Cardiac muscle cell (in vitro differentiated cells and primary cell): Measurements from ENCODE around the gene JAKMIP1. TPM values are rescaled to one million over a fixed set of nuclear protein-coding genes. Genes with fewer than 3 reads are reported as not detected.

Experiments
- DNase-seq, 2 donors: peaks; one replicate each; pipeline versions ENCODE4 v3.0.0 to v3.0.0-alpha.2; 2010 to 2017; ENCODE audit warnings: low read depth in 1 of 2, low spot score in 1 of 2
- H3K27ac ChIP-seq: fragments of 200-600 bp; sonication (generic); 2 replicates; pipeline ENCODE4 v1.5.1; 2016
- H3K27me3 ChIP-seq: fragments of 200-600 bp; sonication (generic); 2 replicates; pipeline ENCODE4 v1.6.0; 2016; ENCODE audit warnings: control low read depth
- H3K36me3 ChIP-seq: fragments of 200-600 bp; sonication (generic); 2 replicates; pipeline ENCODE4 v1.5.1; 2016; ENCODE audit warnings: control low read depth
- H3K4me1 ChIP-seq: fragments of 200-600 bp; sonication (generic); 2 replicates; pipeline ENCODE4 v1.8.1; 2017; ENCODE audit warnings: low read depth, mild to moderate bottlenecking, mixed run types
- H3K4me3 ChIP-seq: fragments of 200-600 bp; sonication (generic); 2 replicates; pipeline ENCODE4 v1.5.1; 2016; ENCODE audit warnings: mild to moderate bottlenecking
- H3K9me3 ChIP-seq: fragments of 200-600 bp; sonication (generic); 2 replicates; pipeline ENCODE4 v1.5.1; 2017; ENCODE audit warnings: low read depth, mild to moderate bottlenecking, control low read depth
- polyA plus RNA-seq: library from polyadenylated mRNA; unstranded; fragments of >200 nt; fragmentation: Nextera tagmentation; extraction: Ambion mirVana; gene quantifications from 2 replicates; pipeline ENCODE4 v1.2.1, GENCODE V29; 2016
- total RNA-seq: library from RNA; depleted of rRNA; stranded (reverse); fragments of >200 nt; gene quantifications from 2 replicates; pipeline ENCODE4 v1.2.3, GENCODE V29; 2016
- TF ChIP-seq, protein P1 (sequence below): IDR thresholded peaks from 2 replicates; pipeline ENCODE4 v1.5.1; 2012; ENCODE audit warnings: low read depth, mild to moderate bottlenecking, low read length

Gene JAKMIP1
- total and polyA plus RNA-seq, 2 experiments from 2014 or later = 0.68 to 1.2 TPM

DNA sequence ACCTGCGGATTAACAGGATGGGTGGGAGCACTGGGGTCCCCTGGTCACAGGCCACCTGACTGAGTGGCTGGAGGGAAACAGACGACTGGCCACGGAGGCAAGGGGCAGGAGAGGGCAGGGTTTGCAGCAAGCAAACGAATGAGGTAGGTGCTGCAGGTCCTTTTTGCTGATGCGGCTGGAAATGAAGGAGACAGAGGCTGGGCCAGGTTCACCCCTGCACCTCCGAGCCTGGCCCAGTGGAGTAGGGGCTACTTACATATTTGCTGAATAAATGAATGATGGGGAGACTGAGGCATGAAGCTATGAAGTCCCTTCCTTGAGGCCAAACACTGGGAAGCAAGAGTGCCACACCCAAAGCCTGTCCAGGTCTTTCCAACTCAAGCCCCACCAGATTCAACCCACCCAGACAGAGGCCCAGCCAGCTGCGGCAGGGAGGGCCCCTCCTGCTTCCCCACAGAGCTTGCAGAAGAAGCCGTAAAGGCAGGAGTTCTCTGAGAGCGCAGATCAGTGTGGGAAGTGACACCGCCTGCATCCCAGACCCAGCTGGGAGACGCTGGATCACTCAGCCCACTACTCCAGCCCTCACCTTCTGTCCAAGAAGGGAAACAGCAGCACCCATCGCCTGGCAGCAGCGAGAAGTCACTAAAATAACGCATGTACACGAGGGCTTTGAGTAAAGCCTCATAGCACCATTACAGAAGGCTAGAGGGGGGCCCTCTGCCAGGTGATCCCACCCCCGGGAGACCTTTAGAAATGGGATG lies 146.0 kb downstream of the JAKMIP1 start:
- H3K4me1 ChIP-seq = no peaks in the 10 kb centered on the region
- TF ChIP-seq, protein P1, sequence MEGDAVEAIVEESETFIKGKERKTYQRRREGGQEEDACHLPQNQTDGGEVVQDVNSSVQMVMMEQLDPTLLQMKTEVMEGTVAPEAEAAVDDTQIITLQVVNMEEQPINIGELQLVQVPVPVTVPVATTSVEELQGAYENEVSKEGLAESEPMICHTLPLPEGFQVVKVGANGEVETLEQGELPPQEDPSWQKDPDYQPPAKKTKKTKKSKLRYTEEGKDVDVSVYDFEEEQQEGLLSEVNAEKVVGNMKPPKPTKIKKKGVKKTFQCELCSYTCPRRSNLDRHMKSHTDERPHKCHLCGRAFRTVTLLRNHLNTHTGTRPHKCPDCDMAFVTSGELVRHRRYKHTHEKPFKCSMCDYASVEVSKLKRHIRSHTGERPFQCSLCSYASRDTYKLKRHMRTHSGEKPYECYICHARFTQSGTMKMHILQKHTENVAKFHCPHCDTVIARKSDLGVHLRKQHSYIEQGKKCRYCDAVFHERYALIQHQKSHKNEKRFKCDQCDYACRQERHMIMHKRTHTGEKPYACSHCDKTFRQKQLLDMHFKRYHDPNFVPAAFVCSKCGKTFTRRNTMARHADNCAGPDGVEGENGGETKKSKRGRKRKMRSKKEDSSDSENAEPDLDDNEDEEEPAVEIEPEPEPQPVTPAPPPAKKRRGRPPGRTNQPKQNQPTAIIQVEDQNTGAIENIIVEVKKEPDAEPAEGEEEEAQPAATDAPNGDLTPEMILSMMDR = no peak
- H3K36me3 ChIP-seq = no peaks in the 10 kb centered on the region
- no peaks in the 10 kb centered on the region for H3K9me3 ChIP-seq
- no peak overlapping the region for H3K27ac ChIP-seq
- H3K4me3 ChIP-seq = no peak overlapping the region
- no peak for DNase-seq
- H3K27me3 ChIP-seq = no peaks in the 10 kb centered on the region

DNA sequence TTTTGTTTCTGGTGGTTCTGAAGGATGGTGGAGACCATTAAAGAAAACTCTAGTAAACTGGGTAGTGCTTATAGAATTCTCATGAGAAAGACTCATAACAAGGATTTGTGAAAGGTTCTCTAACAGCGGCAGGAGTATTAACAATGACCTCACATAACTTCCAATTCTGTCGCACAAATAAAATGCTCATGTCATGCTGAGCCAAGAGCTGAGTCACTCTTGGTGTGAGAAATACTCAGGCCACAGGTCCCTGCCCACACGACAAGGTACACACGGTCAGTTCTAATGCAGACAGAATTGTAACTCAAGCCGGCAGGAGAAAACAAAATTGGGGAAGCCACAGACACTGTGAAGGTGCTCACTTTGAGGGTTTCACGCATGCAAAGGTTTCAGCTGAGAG lies 147.7 kb downstream of the JAKMIP1 start:
- TF ChIP-seq, protein P1 = no peak
- no peaks in the 10 kb centered on the region for H3K9me3 ChIP-seq
- no peaks in the 10 kb centered on the region for H3K36me3 ChIP-seq
- H3K4me3 ChIP-seq = no peak overlapping the region
- no peaks in the 10 kb centered on the region for H3K27me3 ChIP-seq
- no peak for DNase-seq
- no peak overlapping the region for H3K27ac ChIP-seq
- no peaks in the 10 kb centered on the region for H3K4me1 ChIP-seq

DNA sequence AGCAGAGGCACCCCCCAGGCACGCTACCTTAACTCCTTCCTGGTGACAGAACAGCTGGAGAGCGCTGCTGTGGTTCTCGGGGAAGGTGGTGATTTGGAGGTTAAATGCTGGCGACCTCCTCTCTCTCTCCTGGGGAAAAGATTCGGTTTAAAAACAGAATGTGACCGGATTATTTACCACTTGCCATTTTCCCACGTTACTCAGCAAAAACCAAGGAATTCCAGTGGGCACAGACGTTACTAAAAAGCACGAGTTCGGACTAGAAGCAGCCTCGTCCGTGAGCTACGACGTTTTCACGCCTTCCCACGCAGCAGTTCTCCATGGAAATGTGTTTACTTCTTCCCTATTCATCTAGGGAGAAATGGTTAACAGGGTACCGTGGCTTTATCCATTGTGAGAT lies 149.8 kb downstream of the JAKMIP1 start:
- no peak overlapping the region for H3K4me3 ChIP-seq
- no peak for DNase-seq
- no peaks in the 10 kb centered on the region for H3K36me3 ChIP-seq
- no peaks in the 10 kb centered on the region for H3K4me1 ChIP-seq
- TF ChIP-seq, protein P1 = no peak
- H3K9me3 ChIP-seq = no peaks in the 10 kb centered on the region
- no peaks in the 10 kb centered on the region for H3K27me3 ChIP-seq
- no peak overlapping the region for H3K27ac ChIP-seq

DNA sequence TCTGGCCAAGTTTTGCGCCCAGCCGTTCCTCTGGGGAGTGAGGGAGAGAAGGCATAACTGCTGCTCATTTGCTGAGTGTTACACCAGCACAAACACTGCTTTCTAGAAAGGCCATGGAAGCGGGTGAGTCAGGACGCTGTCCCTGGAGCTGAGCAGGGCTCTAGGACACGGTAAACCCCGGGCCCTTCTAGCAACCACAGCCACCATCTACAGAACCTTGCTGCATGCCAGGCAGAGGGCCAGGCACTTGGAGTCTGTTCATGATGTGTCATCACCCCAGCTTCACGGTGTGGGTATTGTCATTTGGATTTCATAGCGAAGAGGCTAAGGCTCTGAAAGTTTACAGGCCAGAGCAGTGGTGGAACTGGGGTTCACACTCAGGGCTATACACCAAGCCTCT lies 150.4 kb downstream of the JAKMIP1 start:
- no peak for DNase-seq
- TF ChIP-seq, protein P1 = no peak
- H3K36me3 ChIP-seq = no peaks in the 10 kb centered on the region
- no peaks in the 10 kb centered on the region for H3K27me3 ChIP-seq
- no peaks in the 10 kb centered on the region for H3K4me1 ChIP-seq
- no peak overlapping the region for H3K27ac ChIP-seq
- H3K9me3 ChIP-seq = no peaks in the 10 kb centered on the region
- H3K4me3 ChIP-seq = no peak overlapping the region

DNA sequence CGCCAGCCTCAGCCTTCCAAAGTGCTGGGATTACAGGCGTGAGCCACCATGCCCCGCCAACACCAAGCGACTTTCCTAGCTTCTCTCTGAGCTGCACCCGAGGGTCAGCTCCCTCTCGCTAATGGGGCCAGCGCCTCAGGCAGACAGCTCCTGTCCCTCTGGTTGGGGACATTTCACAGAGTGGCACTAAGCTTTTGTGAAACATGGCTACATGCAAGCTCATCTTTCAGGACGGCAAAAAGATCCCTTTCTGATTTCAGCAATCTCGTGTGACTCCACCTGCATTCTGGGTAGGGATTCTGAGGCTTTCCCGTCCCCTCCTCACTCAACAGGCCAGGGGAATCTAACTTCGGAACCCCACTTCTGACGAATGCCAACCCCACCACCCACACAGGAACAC lies 151.1 kb downstream of the JAKMIP1 start:
- TF ChIP-seq, protein P1 = no peak
- Histone ChIP-seq H3K4me1 (no peaks in the 10 kb centered on the region), H3K4me3 (no peak overlapping the region), H3K9me3 (no peaks in the 10 kb centered on the region), H3K27ac (no peak overlapping the region), H3K36me3 (no peaks in the 10 kb centered on the region), H3K27me3 (no peaks in the 10 kb centered on the region)
- no peak for DNase-seq
